CD4-positive, alpha-beta T cell treated with Interleukin-15 for 1 hour (primary cell): ENCODE data around the gene MKRN3.

ENCODE experiments used
- DNase-seq: peaks from one replicate; pipeline ENCODE4 v3.0.0-alpha.2; 2020

Gene MKRN3

DNA sequence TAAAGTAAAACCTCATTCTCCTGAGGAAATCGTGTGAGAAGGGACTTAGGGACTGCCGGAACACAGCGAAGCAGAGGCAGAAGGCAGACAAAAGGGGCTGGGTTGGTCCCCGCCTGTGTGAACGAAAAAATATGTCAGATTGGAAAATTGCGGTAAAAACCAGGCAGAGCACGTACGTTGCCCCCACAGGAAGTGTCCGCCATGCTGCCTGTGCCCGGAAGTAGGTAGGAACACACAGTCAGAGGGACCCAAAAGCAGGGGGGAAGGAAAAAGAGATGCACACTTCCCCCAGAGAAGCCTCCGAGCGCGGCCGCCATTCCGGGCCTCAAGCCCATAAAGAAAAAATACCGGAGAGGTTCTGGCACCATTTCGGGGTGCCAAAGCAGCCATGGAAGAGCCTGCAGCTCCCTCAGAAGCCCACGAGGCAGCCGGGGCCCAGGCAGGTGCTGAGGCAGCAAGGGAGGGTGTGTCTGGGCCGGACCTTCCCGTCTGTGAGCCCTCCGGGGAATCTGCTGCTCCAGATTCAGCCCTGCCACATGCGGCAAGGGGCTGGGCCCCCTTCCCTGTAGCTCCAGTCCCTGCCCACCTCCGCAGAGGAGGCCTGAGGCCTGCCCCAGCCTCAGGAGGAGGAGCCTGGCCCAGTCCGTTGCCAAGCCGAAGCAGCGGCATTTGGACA is at the start of gene MKRN3:
Gene MKRN3 (plus strand): TSS at position 280 of the 676 bp plus-strand sequence. CDS start 109 bp downstream, at position 389.
- DNase-seq, result no peak

DNA sequence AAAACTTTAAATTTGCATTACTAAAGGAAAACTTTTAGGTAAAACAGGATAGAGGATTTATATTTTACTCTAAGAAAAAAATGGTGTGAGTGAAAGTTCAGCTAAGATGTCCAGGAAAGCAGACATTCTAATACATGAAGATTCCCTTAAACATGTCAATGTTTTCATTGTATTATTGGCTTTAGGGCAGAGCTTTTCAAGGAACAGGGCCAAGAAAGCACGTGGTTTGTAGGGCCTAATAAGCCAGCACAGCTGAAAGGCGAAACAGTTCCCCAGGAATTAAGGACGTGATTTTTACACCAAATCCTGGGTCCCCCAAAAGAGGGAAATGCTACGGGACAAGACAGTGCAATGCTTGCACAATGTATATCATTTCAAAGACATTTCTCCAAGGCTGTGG is 48.6 kb upstream of the MKRN3 start:
- no peak for DNase-seq

DNA sequence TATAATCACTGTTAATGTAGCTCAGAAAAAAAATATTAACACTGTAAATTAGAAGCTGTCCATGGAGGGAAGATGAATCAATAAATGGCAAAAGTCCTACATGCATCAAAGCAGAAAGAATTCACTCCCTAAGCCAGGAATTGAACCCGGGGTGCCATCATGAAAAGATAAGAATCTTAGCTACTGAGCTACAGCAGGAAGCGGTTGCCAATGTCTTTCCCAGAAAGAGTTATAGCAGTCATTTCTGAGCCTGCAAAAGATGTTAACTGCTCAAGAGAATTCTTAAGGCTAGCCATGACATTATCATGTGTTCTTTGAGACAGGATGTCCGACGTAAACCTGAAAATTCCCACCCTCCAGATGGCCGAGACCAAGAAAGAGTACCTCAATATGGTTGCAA is 47.4 kb upstream of the MKRN3 start:
- DNase-seq, result no peak

DNA sequence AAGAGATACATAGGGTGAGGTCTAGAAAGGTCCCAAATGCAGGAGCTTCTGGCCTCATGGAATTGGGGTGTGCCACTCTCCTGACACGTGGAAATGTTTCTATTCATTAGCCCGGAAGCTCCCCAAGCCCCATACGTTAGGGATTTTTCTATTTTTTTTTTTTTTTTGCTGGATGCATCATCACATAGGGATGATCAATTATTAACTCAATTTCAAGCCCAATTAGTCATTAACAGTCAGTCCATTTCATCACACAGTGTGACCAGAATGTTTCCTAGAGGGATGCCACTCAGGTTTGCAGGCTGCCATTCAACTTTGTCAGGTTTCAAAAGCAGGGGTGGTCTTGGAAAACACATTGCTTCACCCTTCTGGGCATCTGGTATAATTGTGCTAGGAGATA is 40.7 kb upstream of the MKRN3 start:
- no peak for DNase-seq

DNA sequence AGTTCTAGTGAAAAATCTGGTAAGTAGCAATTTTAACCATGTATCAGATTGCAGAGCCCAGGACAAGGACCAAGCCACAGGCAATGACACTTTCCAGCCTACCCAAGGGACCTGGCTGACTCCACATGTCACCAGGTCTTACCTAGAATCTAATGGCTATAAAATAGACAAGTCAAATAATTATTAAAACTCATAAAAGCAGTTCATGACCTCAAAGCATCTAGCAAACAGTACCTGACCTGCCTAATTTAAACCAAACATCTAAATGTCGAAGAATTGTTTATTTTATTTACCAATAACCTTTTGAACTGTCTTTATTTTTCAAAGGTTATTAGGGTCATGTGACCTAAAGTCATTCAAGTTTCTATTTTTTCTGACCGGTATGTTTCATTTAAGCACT is 35.6 kb upstream of the MKRN3 start:
- no peak for DNase-seq

DNA sequence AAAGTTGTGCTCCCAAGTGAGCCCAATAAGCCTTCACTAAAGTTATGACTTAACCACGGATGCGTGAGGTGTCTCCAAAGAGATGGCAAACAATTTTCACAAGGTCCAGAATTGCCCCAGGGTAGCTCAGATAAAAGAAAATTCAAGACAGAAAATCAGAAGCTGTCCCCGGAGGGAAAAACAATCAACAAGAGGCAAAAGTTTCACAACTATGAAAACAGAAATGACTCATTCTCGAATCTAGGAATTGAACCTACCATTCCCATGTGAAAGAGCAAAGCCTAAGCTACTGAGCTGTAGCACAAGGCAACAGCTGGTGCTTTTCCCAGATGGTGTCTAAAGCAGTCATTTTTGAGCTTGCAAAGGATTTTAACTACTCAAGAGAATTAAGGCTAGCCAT is 33.5 kb upstream of the MKRN3 start:
- DNase-seq, result no peak

DNA sequence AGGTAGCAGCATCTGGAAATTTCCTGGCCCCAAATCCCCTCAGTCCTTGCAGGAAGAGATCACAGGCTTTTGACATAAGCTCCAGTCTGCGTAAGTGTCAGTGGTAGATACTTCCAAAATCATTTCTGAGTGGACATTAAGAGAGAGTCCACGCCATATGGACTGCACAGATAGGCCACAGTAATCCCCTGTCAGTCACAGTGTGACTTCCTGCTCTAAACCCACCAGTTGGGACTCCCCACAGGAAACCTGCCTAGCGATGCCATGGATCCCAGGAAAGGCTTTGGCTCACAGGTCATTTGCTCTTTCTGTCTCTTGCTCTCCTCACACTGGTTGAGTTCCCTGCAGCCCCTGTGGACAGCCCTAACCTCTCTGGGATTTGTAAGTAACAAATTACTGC is 28.8 kb upstream of the MKRN3 start:
- DNase-seq, result no peak

DNA sequence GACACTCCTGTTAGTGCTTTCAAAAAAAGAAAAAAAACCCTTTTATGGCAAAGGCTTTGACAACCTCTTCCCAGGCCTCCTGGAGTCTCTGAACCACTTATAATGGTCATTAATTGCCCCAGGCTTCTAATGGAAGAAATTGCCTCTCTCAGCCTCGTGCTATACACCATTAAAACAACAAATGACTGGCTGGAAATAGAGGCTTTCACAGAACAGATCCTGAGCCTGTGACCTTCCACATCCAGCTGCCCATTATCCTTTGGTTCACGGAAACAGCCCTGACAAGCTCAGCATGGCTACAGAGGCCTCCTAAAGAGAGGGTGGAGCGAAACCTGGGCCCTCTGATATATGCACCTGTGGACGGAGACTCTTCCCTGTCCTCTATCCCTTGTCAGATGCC is 26.8 kb upstream of the MKRN3 start:
- no peak for DNase-seq

DNA sequence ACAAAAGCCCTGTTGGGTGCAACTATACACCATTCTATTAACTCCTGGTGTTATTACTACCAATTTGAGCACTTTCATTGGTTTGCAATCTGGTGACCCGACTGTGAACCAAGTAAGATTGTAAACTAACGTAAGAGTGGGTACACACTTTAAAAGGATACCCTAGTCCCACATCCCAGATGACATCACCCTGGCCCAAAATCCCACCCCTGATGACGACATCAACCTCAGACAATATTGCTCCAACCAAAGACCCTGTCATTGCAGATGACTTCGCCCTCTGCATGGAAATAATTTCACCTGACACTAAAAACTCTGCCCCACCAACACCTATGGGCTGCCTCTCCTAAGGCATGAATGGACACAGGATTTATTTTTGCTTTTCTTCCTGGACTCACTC is 25.6 kb upstream of the MKRN3 start:
- DNase-seq, result no peak

DNA sequence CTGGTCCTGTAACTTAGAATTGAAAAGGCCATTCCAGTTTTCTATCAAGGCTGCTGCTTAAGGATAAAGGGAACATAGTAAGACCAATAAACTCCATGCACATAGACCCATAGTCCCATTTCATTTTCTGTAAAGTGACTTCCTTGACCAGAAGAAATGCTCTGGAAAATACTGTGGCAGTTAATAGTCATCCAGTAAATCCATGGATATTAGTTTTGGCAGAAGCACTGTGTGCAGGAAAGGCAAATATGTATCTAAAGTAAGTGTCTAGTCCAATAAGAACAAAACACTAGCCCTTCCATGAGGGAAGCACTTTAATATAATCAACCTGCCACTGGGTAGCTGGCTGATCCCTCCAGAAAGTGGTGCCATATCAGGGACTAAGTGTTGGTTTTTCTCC is 19.3 kb upstream of the MKRN3 start:
- no peak for DNase-seq

DNA sequence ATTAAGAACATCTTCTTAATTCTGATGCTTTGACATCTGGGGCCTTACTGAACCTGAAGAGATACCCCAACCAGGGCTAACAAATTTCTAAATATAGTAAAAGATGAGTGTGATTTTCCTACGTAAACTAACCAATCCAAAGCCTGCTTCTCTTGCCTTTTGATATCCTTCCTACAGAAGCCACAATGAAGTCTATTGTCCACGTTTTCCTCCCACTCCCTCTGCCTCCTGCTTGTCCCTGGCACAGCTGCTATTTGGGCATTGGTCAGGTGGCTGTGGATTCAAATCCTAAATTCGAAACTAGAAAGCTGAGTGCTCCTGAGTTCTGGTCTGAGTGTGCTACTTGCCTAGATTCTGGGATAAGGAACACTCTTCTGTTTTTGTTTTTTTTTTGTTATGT is 17.4 kb upstream of the MKRN3 start:
- DNase-seq, result no peak

DNA sequence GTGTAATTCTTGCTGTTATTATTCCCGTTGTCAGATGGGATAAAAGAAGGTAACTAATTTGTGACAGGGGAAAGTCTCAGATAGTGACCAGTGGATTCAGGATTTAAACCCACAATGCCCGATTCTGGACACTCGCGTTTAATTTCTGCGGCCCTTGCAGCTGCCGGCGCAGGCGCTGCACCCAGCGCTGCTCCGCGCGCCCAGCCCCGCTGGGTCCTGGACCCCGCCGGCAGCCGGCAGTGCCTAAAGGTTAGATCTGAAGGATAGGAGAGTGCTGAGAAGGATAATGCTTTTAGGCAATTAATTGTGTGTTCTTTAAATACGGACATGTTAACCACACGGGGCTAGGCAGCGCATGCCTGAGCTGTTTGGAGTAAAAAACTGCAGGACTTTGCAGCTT is 3.6 kb upstream of the MKRN3 start:
- DNase-seq, result no peak

DNA sequence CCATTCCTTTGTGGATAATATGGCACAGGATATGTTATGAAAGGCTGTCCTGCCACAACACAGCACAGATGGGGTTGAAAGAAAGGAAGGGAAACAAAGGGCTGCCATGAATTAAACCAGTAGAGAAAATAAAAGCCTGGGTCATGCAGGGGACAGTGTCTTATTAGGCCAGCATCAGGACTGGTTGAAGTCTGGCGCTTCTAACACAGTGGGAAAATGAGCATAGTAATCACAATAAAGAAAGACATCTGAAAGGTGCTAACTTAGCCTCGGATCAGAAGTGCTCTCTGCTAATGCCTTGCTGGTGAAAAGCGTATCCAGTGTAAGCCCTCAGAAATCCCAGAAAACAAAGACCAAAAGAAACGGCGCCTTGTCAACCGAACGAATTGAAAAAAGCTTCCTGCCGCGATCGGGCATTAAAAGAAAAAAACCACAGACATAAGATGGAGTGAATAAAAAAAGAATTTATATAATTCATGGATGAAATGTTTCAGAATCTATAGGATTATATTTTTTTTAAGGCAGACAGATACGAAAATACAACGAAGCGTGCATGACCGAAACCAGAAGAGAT is 566 bp upstream of the MKRN3 start:
- DNase-seq, result no peak

DNA sequence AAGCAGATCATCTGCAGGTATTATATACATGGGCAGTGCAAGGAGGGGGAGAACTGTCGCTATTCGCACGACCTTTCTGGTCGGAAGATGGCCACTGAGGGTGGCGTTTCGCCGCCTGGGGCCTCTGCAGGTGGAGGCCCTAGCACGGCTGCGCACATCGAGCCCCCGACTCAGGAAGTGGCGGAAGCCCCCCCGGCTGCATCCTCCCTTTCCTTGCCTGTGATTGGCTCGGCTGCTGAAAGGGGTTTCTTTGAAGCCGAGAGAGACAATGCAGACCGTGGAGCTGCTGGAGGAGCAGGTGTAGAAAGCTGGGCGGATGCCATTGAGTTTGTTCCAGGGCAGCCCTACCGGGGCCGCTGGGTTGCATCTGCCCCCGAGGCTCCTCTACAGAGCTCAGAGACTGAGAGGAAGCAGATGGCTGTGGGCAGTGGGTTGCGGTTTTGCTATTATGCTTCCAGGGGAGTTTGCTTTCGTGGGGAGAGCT is 639 bp downstream of the MKRN3 start:
- DNase-seq, result peak; percentile 33

DNA sequence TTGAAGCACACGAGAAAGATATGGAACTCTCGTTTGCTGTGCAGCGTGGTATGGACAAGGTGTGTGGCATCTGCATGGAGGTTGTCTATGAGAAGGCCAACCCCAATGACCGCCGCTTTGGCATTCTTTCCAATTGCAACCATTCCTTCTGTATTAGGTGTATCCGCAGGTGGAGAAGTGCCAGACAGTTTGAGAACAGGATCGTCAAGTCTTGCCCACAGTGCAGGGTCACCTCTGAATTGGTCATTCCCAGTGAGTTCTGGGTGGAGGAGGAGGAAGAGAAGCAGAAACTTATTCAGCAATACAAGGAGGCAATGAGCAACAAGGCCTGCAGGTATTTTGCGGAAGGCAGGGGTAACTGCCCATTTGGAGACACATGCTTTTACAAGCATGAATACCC is 1.2 kb downstream of the MKRN3 start:
- no peak for DNase-seq

DNA sequence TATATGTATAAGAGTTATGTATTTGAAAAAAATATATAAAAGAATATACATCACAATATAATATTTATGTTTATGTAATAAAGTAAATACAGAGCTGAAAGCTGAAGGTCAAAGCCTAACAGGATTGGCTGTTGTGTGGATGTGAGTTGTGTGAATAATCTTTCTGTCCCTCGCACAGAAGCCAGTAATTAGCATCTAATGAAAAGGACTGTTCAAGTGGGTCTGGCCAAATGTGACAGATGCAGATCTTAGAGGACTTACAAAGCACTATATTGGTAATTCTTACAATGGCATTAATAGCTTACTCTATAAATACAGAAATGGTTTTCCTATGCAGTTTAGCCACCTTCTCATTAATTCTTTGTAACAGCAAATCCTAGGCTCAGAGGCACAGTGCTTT is 2.4 kb downstream of the MKRN3 start:
- no peak for DNase-seq

DNA sequence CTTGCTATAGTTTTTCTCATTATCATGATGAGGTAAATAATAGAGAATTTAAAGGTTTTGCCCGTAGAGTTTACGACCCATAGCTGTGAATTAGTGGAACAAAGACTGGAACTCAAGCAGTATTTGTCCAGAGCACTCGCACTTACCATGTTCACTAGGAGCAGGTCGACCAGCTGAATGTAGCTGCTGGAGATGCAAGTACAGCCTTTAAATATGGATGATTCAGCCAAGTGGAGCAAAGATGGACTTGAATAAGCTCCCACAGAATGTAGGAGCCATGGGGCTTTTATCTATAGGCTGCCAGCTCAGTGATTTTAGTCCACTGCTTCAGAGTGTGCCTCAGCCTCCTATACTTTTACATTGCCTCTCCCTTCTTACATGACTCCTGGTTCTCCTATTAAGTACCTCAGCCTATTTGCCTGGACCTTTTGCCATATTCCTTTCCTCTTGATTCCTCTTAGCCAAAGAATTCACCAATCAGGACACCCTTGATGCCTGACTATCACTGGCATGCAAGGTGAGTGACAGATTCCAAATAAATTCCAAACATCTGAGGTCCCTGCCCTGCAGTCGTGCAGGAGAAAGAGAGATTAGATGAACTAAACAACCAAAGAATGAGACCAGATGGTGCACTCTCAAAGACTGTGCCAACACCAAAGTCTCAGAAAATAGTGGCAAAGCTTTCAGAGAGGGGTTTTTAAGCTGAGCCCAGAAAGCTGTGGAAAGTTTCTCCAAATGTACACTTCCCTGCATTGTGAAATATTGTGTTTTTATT is 3.9 kb downstream of the MKRN3 start:
- DNase-seq, result no peak

DNA sequence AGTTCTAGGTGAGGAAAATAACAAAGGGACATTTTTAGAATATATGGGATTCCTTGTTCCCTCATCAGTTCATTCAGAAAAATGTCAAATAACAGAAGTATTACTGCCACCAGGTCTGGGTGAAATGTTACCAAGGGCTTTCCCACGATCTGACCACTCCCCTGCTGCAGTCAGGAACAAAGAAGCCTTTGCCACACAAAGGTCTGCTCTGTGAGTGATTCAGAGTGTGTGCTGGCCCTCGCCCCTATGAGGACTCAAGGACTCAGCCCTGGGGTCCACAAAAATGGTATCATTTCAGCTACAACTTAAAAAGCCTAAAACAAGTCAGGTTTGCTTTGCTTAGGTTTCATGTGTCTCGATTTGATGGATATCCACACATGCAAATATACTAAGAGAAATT is 5.0 kb downstream of the MKRN3 start:
- no peak for DNase-seq

DNA sequence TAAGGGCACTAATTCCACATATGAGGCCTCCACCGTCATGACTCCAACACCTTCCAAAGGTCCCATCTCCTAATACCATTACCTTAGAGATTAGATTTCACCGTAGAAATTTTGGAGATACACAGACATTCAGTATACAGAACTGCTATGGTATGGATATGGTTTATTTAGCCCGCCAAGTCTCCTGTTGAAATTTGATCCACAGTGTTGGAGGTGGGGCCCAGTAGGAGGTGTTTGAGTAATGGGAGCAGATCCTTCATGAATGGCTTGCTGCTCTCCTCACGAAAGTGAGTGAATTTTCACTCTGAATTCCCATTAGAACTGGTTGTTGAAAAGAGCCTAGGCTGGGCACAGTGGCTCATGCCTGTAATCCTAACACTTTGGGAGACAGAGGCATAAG is 7.4 kb downstream of the MKRN3 start:
- no peak for DNase-seq

DNA sequence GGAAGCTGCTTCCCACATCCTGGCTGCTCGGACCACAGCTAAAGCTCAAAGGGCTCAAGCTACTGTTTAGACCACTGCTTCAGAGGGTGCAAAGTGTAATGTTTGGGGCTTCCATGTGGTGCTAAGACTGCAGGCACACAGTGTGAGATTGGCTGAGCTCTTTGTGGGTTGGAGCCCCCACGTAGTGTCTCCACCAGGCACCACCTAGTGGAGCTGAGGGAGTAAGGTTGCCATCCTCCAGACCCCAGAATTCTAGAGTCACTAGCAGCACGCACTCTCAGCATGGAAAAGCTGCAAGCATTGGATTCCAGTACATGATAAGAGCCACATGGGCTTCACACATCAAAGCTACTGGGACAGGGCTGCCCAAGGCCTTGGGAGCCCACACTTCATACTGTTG is 9.3 kb downstream of the MKRN3 start:
- DNase-seq, result no peak

DNA sequence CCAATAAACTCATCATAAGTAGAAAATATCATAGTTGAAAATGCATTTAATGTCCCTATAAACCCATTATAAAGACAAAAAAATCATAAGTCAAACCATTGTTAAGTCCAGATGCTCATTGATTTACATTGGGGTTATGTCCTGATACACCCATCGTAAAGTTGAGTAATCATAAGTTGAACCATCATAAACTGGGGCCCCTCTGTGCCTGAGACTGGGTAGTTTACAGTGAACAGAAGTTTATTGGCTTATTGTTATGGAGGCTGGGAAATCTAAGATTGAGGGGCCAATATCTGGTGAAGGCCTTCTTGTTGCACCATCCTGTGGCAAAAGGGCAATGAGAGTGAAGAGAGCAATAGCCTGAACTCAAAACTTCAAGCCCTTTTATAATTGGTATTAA is 10.6 kb downstream of the MKRN3 start:
- DNase-seq, result no peak

DNA sequence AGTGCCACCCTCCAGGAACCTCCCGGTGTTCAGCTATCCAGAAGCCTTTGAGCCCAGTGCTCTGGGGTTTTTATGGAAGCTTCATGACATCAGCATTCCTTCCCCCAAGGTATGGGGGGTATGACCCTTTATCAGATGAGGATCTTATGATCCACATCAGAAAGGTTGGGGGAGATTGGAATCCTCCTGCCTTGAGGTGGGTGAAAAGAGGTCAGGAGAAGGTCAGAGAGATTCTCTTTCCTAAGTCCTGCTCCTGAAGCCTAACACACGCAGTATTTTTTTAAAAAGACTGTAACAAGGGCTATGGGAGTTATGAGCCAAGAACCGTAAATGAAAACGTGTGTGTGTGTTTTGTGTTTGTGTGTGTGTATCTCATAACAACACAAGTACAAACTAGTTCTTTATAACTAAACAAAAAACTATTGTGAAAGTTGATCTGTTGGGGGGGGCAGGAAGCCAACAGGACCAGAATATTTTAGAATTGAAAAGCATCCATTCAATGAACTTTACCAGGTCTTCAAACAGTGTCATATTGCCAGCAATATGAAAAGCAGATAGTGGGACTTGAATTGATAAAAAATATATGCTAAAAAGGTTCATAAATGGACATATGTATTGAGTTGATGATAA is 13.2 kb downstream of the MKRN3 start:
- no peak for DNase-seq

DNA sequence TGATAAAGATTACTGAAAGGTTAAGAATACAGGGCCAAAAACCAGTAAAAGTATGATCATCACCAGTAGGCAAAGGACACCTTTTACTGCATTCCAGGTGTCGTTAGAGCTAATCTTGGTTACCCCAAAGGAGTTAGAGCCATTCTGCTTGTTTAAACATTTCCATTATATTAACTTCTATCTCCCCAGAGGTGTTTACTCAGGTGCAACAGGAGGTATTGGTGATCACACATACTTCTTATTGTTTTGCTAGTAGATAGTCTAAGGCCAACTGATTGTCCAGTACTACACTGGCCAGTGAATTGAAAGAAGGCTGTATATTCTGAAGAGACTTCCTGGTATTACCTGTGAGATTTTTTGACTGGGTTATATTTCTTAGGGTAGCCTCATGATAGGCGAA is 22.8 kb downstream of the MKRN3 start:
- no peak for DNase-seq

DNA sequence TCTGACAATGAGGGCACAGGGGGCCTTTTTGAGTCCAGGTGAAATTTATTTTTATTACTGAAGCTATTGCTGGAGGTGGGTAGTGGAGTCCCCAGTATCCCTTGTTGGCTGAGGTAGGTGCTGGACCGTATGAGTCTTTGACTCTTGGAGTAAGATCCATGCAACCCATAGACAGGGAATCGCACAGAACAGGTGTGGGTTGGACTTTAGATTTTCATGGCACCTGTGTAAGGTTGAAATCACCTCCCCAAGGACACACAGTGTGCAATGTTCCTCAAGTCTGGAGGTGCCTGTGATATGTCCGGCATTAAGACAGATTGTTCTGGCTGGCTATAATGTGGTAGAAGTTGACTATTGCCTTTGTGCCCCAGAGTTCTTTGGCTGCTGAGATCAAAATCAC is 23.5 kb downstream of the MKRN3 start:
- no peak for DNase-seq
